Mucosa of stomach (tissue), 1 donor: ENCODE data around the gene FGF18.
"Not testable (repeated sequence)": the region's sequence is repeated elsewhere in the genome, so short reads cannot be mapped to it uniquely, and the experiment has no call there.

Experiments used
- H3K27me3 ChIP-seq: one replicate; pipeline ENCODE4 v1.7.0; 2013; ENCODE audit warnings: mild to moderate bottlenecking, low read length; ENCODE audit not compliant: control insufficient read depth, insufficient read depth
- H3K36me3 ChIP-seq: one replicate; pipeline ENCODE4 v1.7.0; 2013; ENCODE audit warnings: low read length; ENCODE audit not compliant: control insufficient read depth, insufficient read depth
- H3K4me1 ChIP-seq: one replicate; pipeline ENCODE4 v1.7.0; 2013; ENCODE audit warnings: mild to moderate bottlenecking, low read length; ENCODE audit not compliant: control insufficient read depth, insufficient read depth
- H3K4me3 ChIP-seq: one replicate; pipeline ENCODE4 v1.7.0; 2013; ENCODE audit warnings: low read length
- H3K9ac ChIP-seq: one replicate; pipeline ENCODE4 v1.7.0; 2013; ENCODE audit warnings: mild to moderate bottlenecking, low read length, moderate library complexity
- H3K9me3 ChIP-seq: one replicate; pipeline ENCODE4 v1.7.0; 2013; ENCODE audit warnings: mild to moderate bottlenecking, low read length, moderate library complexity; ENCODE audit not compliant: control insufficient read depth
- donor health status: Pancreatic carcinoma.

Gene FGF18

DNA sequence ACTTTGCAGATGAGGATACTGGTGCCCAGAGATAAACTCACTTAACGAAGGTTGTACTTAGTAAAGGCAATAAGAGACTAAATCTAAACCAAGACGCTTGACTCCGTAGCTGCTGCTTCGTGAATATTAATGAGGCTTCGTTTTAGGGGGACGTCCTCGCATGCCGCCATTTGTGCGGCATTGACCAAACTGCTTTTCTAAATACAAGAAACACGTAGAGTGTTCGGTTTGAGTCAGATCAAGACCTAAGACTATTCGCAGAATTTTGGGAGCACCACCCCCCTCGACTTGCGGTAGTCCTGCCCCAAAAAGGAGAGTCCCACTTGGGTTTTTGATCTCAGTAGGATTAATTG lies 30.7 kb upstream of the FGF18 start:
- peak overlapping the region; percentile 28 for H3K9ac ChIP-seq
- peaks cover 3% of the 10 kb centered on the region for H3K4me1 ChIP-seq
- no peaks in the 10 kb centered on the region for H3K9me3 ChIP-seq
- peak overlapping the region; percentile 65 for H3K4me3 ChIP-seq
- no peaks in the 10 kb centered on the region for H3K36me3 ChIP-seq
- no peaks in the 10 kb centered on the region for H3K27me3 ChIP-seq

GRCh38 chr5:171390883-171391677 lies 28.4 kb upstream of the FGF18 start:
- H3K9ac ChIP-seq, result no peak overlapping the region

GRCh38 chr5:171391996-171392577 lies 27.4 kb upstream of the FGF18 start:
- Histone ChIP-seq H3K9me3 (no peaks in the 10 kb centered on the region), H3K4me3 (no peak overlapping the region), H3K27me3 (no peaks in the 10 kb centered on the region), H3K9ac (no peak overlapping the region), H3K36me3 (peaks cover 5% of the 10 kb centered on the region), H3K4me1 (peaks cover 3% of the 10 kb centered on the region)

More at GRCh38 chr5:171390883-171391677, 28.4 kb upstream of the FGF18 start:
- Histone ChIP-seq H3K9me3 (no peaks in the 10 kb centered on the region), H3K27me3 (no peaks in the 10 kb centered on the region), H3K36me3 (peaks cover 5% of the 10 kb centered on the region), H3K4me1 (peaks cover 3% of the 10 kb centered on the region), H3K4me3 (no peak overlapping the region)

DNA sequence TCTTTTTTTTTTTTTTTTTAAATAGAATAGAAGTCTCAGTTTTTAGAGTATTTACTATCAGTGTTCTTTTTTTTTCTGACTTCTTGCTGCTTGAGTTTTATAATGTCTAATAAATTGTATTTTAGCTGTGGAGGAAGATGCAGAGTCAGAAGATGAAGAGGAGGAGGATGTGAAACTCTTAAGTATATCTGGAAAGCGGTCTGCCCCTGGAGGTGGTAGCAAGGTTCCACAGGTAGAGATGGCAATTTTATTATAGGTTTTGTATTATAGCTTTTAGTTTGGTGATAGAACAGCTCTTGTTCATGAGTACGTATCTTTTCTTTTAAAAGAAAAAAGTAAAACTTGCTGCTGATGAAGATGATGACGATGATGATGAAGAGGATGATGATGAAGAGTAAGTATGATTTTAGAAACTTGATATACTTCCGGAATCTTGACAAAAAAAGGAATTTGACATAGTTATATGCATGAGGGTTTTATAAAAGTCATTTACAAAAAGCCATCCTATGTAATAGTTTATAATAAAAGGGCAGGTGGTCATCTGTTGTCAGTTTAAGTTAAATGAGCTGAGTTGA lies 26.8 kb upstream of the FGF18 start:
- Histone ChIP-seq H3K9ac (no peak overlapping the region), H3K4me3 (no peak overlapping the region), H3K36me3 (peaks cover 5% of the 10 kb centered on the region), H3K9me3 (no peaks in the 10 kb centered on the region), H3K4me1 (peaks cover 3% of the 10 kb centered on the region), H3K27me3 (no peaks in the 10 kb centered on the region)

DNA sequence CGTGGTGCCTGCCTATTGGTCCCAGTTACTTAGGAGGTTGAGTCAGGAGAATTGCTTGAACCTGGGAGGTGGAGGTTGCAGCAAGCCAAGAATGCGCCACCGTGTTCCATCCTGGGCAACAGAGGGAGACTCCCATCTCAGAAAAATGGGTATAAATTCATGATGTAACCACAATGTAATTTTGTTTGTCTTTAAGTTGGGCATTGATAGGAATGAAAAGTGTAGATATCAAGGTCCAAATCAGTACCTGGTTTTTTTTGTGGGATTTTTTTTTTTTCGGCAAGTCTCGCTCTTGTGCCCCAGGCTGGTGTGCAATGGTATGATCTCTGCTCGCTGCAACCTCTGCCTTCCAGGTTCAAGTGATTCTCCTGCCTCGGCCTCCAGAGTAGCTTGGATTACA lies 24.4 kb upstream of the FGF18 start:
- Histone ChIP-seq H3K4me3 (no peak overlapping the region), H3K27me3 (no peaks in the 10 kb centered on the region), H3K9ac (no peak overlapping the region), H3K4me1 (no peaks in the 10 kb centered on the region), H3K36me3 (peaks cover 5% of the 10 kb centered on the region), H3K9me3 (no peaks in the 10 kb centered on the region)

DNA sequence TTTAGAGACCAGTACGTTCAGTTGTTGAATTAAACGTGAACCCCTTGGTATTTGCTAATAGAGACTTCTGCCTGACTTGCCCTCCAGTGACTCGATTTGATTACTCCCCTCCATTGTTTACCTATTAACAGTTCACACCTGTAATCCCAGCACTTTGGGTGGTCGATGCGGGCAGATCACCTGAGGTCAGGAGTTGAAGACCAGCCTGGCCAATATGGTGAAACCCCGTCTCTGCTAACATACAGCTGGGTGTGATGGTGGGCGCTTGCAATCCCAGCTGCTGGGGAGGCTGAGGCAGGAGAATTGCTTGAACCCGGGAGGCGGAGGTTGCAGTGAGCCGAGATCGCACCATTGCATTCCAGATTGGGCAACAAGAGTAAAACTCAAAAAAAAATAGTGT lies 22.9 kb upstream of the FGF18 start:
- not testable (repeated sequence) for H3K36me3 ChIP-seq, H3K4me3 ChIP-seq, H3K9me3 ChIP-seq, H3K27me3 ChIP-seq, H3K9ac ChIP-seq, H3K4me1 ChIP-seq

DNA sequence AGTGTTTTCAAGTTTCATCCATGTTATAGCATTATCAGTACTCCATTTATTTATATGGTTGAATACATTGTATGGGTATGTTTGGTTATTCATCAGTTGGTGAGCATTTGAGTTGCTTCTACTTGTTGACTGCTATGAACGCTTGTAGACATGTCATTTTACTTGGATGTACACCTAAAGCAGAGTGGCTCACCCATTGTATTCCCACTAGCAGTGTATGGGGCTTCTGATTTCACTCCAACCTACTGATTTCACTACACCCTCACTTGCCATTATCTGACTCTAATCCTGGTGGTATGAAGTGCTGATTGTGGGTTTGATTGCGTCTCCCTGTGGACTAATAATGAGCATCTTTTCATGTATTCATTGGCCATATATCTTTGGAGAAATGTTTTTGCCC lies 22.3 kb upstream of the FGF18 start:
- Histone ChIP-seq H3K36me3 (peaks cover 5% of the 10 kb centered on the region), H3K27me3 (no peaks in the 10 kb centered on the region), H3K4me1 (no peaks in the 10 kb centered on the region), H3K9me3 (no peaks in the 10 kb centered on the region), H3K4me3 (no peak overlapping the region), H3K9ac (no peak overlapping the region)

GRCh38 chr5:171397599-171397998 lies 21.8 kb upstream of the FGF18 start:
- Histone ChIP-seq H3K27me3 (no peaks in the 10 kb centered on the region), H3K9me3 (no peaks in the 10 kb centered on the region), H3K36me3 (peaks cover 5% of the 10 kb centered on the region), H3K9ac (no peak overlapping the region), H3K4me1 (no peaks in the 10 kb centered on the region), H3K4me3 (no peak overlapping the region)

DNA sequence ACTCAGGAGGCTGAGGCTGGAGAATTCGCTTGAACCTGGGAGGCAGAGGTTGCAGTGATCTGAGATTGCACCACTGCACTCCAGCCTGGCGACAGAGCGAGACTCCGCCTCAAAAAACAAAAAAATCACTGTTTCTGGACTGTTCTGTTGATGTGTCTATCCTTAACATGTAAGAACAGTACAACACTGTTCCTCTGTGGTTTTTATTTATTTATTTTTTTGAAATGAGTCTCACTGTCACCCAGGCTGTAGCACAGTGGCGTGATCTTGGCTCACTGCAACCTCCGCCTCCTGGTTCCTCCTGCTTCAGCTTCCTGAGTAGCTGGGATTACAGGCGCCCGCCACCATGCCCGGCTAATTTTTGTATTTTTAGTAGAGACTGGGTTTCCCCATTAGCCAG lies 20.8 kb upstream of the FGF18 start:
- not testable (repeated sequence) for H3K4me3 ChIP-seq, H3K9me3 ChIP-seq, H3K36me3 ChIP-seq, H3K4me1 ChIP-seq, H3K9ac ChIP-seq, H3K27me3 ChIP-seq

GRCh38 chr5:171400169-171400568 lies 19.3 kb upstream of the FGF18 start:
- H3K27me3 ChIP-seq, result no peaks in the 10 kb centered on the region
- H3K4me3 ChIP-seq, result no peak overlapping the region
- H3K9me3 ChIP-seq, result no peaks in the 10 kb centered on the region
- no peak overlapping the region for H3K9ac ChIP-seq
- no peaks in the 10 kb centered on the region for H3K4me1 ChIP-seq
- no peaks in the 10 kb centered on the region for H3K36me3 ChIP-seq

- Histone ChIP-seq H3K9me3 (no peaks in the 10 kb centered on the region), H3K36me3 (no peaks in the 10 kb centered on the region), H3K27me3 (no peaks in the 10 kb centered on the region), H3K4me3 (no peak overlapping the region), H3K4me1 (no peaks in the 10 kb centered on the region), H3K9ac (no peak overlapping the region)
Measured at GRCh38 chr5:171401167-171401947, 18.1 kb upstream of the FGF18 start.

GRCh38 chr5:171402751-171403150 lies 16.7 kb upstream of the FGF18 start:
- not testable (repeated sequence) for H3K9ac ChIP-seq, H3K9me3 ChIP-seq, H3K36me3 ChIP-seq, H3K27me3 ChIP-seq, H3K4me3 ChIP-seq, H3K4me1 ChIP-seq
